Neural progenitor cell (in vitro differentiated cells): ENCODE data around the gene NR3C2. TPM values are rescaled to one million over a fixed set of nuclear protein-coding genes. Genes with fewer than 3 reads are reported as not detected.

Source experiments
- DNase-seq: peaks from one replicate; pipeline ENCODE4 v3.0.0-alpha.2; 2016; ENCODE audit warnings: low spot score
- H2AFZ ChIP-seq: fragments of 200-600 bp; sonication (generic); replicated peaks from 2 replicates; pipeline ENCODE4 v1.6.1; 2016; ENCODE audit warnings: antibody characterized with exemption
- H3F3A ChIP-seq: fragments of 200-600 bp; sonication (generic); 2 replicates; pipeline ENCODE4 v1.6.1; 2016; ENCODE audit warnings: antibody characterized with exemption, low read depth
- H3K27ac ChIP-seq: fragments of 200-600 bp; sonication (generic); 2 replicates; pipeline ENCODE4 v1.5.1; 2016; ENCODE audit warnings: mild to moderate bottlenecking
- H3K27me3 ChIP-seq: fragments of 200-600 bp; sonication (generic); 2 replicates; pipeline ENCODE4 v1.6.1; 2016; ENCODE audit warnings: mild to moderate bottlenecking, moderate library complexity
- H3K36me3 ChIP-seq: fragments of 200-600 bp; sonication (generic); 2 replicates; pipeline ENCODE4 v1.5.1; 2016
- H3K4me1 ChIP-seq: fragments of 200-600 bp; sonication (generic); 2 replicates; pipeline ENCODE4 v1.6.1; 2016; ENCODE audit warnings: mixed run types
- H3K4me2 ChIP-seq: fragments of 200-600 bp; sonication (generic); 2 replicates; pipeline ENCODE4 v1.6.1; 2016
- H3K4me3 ChIP-seq: fragments of 200-600 bp; sonication (generic); 2 replicates; pipeline ENCODE4 v1.5.1; 2016
- H3K79me2 ChIP-seq: fragments of 200-600 bp; sonication (generic); 2 replicates; pipeline ENCODE4 v1.6.1; 2016; ENCODE audit warnings: low read depth
- H3K9ac ChIP-seq: fragments of 200-600 bp; sonication (generic); 2 replicates; pipeline ENCODE4 v1.6.1; 2016
- H3K9me3 ChIP-seq: fragments of 200-600 bp; sonication (generic); 2 replicates; pipeline ENCODE4 v1.5.1; 2016; ENCODE audit warnings: low read depth
- H4K20me1 ChIP-seq: fragments of 200-600 bp; sonication (generic); 2 replicates; pipeline ENCODE4 v1.6.1; 2016; ENCODE audit warnings: low read depth
- H3K27ac Mint-ChIP-seq: 3 replicates; pipeline ENCODE4 v1.8.0; 2021; ENCODE audit warnings: mixed read lengths
- H3K27me3 Mint-ChIP-seq: 2 replicates; pipeline ENCODE4 v1.8.0; 2022; ENCODE audit warnings: low read depth, mild to moderate bottlenecking, inconsistent platforms, moderate library complexity, mixed read lengths; ENCODE audit not compliant: insufficient read depth
- H3K36me3 Mint-ChIP-seq: 3 replicates; pipeline ENCODE4 v1.8.0; 2021; ENCODE audit warnings: mixed read lengths
- H3K4me1 Mint-ChIP-seq: 3 replicates; pipeline ENCODE4 v1.8.0; 2021; ENCODE audit warnings: mixed read lengths
- H3K4me3 Mint-ChIP-seq: 3 replicates; pipeline ENCODE4 v1.8.0; 2021; ENCODE audit warnings: mild to moderate bottlenecking, moderate library complexity, mixed read lengths
- H3K9me3 Mint-ChIP-seq: 3 replicates; pipeline ENCODE4 v1.8.0; 2020; ENCODE audit warnings: mixed read lengths
- CTCF ChIP-seq: fragments of 200-600 bp; sonication (generic); IDR thresholded peaks from 2 replicates; pipeline ENCODE4 v1.5.1; 2017; ENCODE audit warnings: antibody characterized with exemption, mild to moderate bottlenecking
- EZH2 ChIP-seq: fragments of 200-600 bp; sonication (generic); IDR thresholded peaks from 2 replicates; pipeline ENCODE4 v1.6.1; 2017; ENCODE audit warnings: antibody characterized with exemption, mild to moderate bottlenecking, moderate library complexity
- EZH2phosphoT487 ChIP-seq: fragments of 200-600 bp; sonication (generic); IDR thresholded peaks from 2 replicates; pipeline ENCODE4 v1.6.1; 2017; ENCODE audit warnings: antibody characterized with exemption
- total RNA-seq: library from RNA; depleted of rRNA; stranded (reverse); fragments of >200 nt; gene quantifications from 2 replicates; pipeline ENCODE4 v1.2.3, GENCODE V29; 2015; ENCODE audit warnings: low replicate concordance

The NR3C2 gene
- total RNA-seq, 1 donor from 2014 or later: 0.73 TPM

DNA sequence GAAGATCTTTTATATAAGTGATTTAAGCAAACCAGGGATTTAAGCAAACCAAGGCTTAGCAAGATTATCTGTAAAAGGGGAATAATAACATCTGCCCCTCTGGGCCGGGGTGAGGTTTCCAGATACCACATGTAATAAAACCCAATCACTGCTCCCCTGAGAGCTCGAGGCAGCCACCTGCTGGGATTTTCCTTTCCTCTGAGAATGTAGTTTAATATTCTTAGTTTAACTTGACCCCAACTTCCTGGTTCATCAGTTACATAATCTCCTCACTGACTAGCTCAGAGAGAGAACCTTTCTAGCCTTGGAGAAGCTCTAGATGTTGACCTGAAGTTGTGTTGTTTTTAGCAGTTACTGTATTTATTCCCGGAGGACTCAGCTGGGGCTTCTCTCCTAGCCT is 387.9 kb downstream of the NR3C2 start:
- no peaks in the 10 kb centered on the region for H3K79me2 ChIP-seq
- no peaks in the 10 kb centered on the region for H3K9me3 ChIP-seq
- H3K9ac ChIP-seq: no peak overlapping the region
- H3K27me3 ChIP-seq: no peaks in the 10 kb centered on the region
- no peaks in the 10 kb centered on the region for H4K20me1 ChIP-seq
- no peak overlapping the region for H3K27ac Mint-ChIP-seq
- no peaks in the 10 kb centered on the region for H3F3A ChIP-seq
- TF ChIP-seq EZH2: no peak
- no peak for TF ChIP-seq EZH2phosphoT487
- no peak for TF ChIP-seq CTCF
- H3K27ac ChIP-seq: peak overlapping the region; percentile 10
- peaks cover 6% of the 10 kb centered on the region for H3K4me1 ChIP-seq
- no peak overlapping the region for H3K4me3 Mint-ChIP-seq
- H2AFZ ChIP-seq: no peak overlapping the region
- no peak overlapping the region for H3K4me3 ChIP-seq
- H3K27me3 Mint-ChIP-seq: no peaks in the 10 kb centered on the region
- H3K9me3 Mint-ChIP-seq: no peaks in the 10 kb centered on the region
- no peak for DNase-seq
- no peaks in the 10 kb centered on the region for H3K36me3 ChIP-seq
- H3K4me1 Mint-ChIP-seq: peaks cover 25% of the 10 kb centered on the region
- peaks cover 2% of the 10 kb centered on the region for H3K36me3 Mint-ChIP-seq
- no peak overlapping the region for H3K4me2 ChIP-seq

DNA sequence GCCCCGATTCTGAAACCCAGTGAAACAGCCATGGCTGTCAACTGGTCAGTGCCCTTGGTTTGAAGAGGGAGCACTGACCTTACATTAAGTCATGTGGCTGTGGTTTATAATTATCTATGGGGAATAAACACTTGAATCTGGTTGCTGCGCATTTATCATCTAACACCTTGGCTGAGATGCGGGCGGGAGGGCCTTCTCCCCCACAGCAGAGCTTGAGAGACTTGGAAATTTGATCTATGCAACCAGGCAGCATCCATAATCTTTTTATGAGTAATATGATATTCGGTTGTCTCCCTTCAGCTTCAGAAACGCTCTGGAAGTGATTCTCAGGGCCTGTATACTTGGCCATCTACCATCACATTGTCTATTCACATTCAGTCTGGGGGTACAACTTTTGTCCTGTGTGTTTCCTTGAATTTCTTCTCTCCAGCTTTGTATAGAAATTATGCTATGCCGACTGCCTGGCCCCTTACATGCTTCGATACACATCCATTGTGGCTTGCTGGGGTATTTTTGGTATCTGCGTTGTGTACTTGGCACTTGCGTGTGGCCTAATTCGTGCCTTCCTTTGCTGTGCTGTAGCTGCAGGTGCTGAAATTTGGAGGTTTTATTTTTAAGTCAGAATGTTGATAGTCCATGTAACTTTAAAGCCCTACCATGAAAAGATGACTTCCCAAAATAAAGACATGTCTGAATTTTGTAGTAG is 388.8 kb downstream of the NR3C2 start:
- Histone ChIP-seq H3F3A (no peaks in the 10 kb centered on the region), H3K4me3 (no peak overlapping the region), H3K4me1 (peaks cover 6% of the 10 kb centered on the region), H3K27ac (no peak overlapping the region), H3K27me3 (no peaks in the 10 kb centered on the region), H3K4me2 (no peak overlapping the region), H3K79me2 (no peaks in the 10 kb centered on the region), H3K9me3 (no peaks in the 10 kb centered on the region), H3K9ac (no peak overlapping the region), H3K36me3 (no peaks in the 10 kb centered on the region), H4K20me1 (no peaks in the 10 kb centered on the region), H2AFZ (no peak overlapping the region)
- Mint-ChIP-seq H3K4me1 (peaks cover 25% of the 10 kb centered on the region), H3K4me3 (no peak overlapping the region), H3K36me3 (peaks cover 4% of the 10 kb centered on the region), H3K9me3 (no peaks in the 10 kb centered on the region), H3K27ac (peak overlapping the region; percentile 26), H3K27me3 (no peaks in the 10 kb centered on the region)
- no peak for DNase-seq
- TF ChIP-seq EZH2 (no peak), CTCF (no peak), EZH2phosphoT487 (no peak)

- Histone ChIP-seq H2AFZ (no peak overlapping the region), H3F3A (no peaks in the 10 kb centered on the region), H3K4me1 (peaks cover 6% of the 10 kb centered on the region), H3K27ac (no peak overlapping the region), H4K20me1 (no peaks in the 10 kb centered on the region), H3K27me3 (no peaks in the 10 kb centered on the region), H3K4me3 (no peak overlapping the region), H3K36me3 (no peaks in the 10 kb centered on the region), H3K9ac (no peak overlapping the region), H3K79me2 (no peaks in the 10 kb centered on the region), H3K9me3 (no peaks in the 10 kb centered on the region), H3K4me2 (no peak overlapping the region)
- H3K36me3 Mint-ChIP-seq: peaks cover 7% of the 10 kb centered on the region
- TF ChIP-seq EZH2phosphoT487: no peak
- H3K27ac Mint-ChIP-seq: no peak overlapping the region
- no peaks in the 10 kb centered on the region for H3K9me3 Mint-ChIP-seq
- H3K4me3 Mint-ChIP-seq: no peak overlapping the region
- DNase-seq: no peak
- H3K4me1 Mint-ChIP-seq: peaks cover 19% of the 10 kb centered on the region
- no peaks in the 10 kb centered on the region for H3K27me3 Mint-ChIP-seq
These were observed 389.8 kb downstream of the NR3C2 start for GRCh38 chr4:148052448-148052847.

GRCh38 chr4:148051403-148051802 is 390.8 kb downstream of the NR3C2 start:
- Mint-ChIP-seq H3K4me1 (peaks cover 19% of the 10 kb centered on the region), H3K9me3 (no peaks in the 10 kb centered on the region), H3K27ac (no peak overlapping the region), H3K36me3 (peaks cover 5% of the 10 kb centered on the region), H3K27me3 (no peaks in the 10 kb centered on the region), H3K4me3 (no peak overlapping the region)
- DNase-seq: no peak
- H3F3A ChIP-seq: no peaks in the 10 kb centered on the region
- no peaks in the 10 kb centered on the region for H3K79me2 ChIP-seq
- TF ChIP-seq EZH2phosphoT487: no peak
- TF ChIP-seq EZH2: no peak
- no peak for TF ChIP-seq CTCF
- no peak overlapping the region for H3K4me3 ChIP-seq
- no peak overlapping the region for H3K4me2 ChIP-seq
- H3K4me1 ChIP-seq: peaks cover 6% of the 10 kb centered on the region
- H3K9me3 ChIP-seq: no peaks in the 10 kb centered on the region
- no peaks in the 10 kb centered on the region for H3K36me3 ChIP-seq
- H3K27ac ChIP-seq: no peak overlapping the region
- H4K20me1 ChIP-seq: no peaks in the 10 kb centered on the region
- no peak overlapping the region for H3K9ac ChIP-seq
- H3K27me3 ChIP-seq: no peaks in the 10 kb centered on the region
- no peak overlapping the region for H2AFZ ChIP-seq
